Kidney tubule cell (primary cell): ENCODE data around the gene RAB11FIP3.
"Not testable (repeated sequence)": the region's sequence is repeated elsewhere in the genome, so short reads cannot be mapped to it uniquely, and the experiment has no call there.

ENCODE experiments used
- DNase-seq: peaks from one replicate; pipeline ENCODE4 v3.0.0-alpha.2; 2018; ENCODE audit warnings: low spot score

Gene RAB11FIP3

GRCh38 chr16:494676-495075 is 69.2 kb downstream of the RAB11FIP3 start:
- DNase-seq, result not testable (repeated sequence)

GRCh38 chr16:495127-495748 is 69.8 kb downstream of the RAB11FIP3 start:
- DNase-seq, result peak; percentile 56

- DNase-seq, result no peak
These were observed 70.8 kb downstream of the RAB11FIP3 start for GRCh38 chr16:496097-496886.

- no peak for DNase-seq
These were observed 71.8 kb downstream of the RAB11FIP3 start for GRCh38 chr16:497258-497657.

- no peak for DNase-seq
These were observed 74.5 kb downstream of the RAB11FIP3 start for GRCh38 chr16:499924-500323.

- no peak for DNase-seq
These were observed 75.3 kb downstream of the RAB11FIP3 start for GRCh38 chr16:500709-501108.

GRCh38 chr16:502179-502943 is 76.9 kb downstream of the RAB11FIP3 start:
- no peak for DNase-seq

- no peak for DNase-seq
These were observed 78.0 kb downstream of the RAB11FIP3 start for GRCh38 chr16:503150-504071.

- no peak for DNase-seq
These were observed 80.2 kb downstream of the RAB11FIP3 start for GRCh38 chr16:505479-506245.

GRCh38 chr16:506246-506546 is 80.7 kb downstream of the RAB11FIP3 start:
- no peak for DNase-seq

- not testable (repeated sequence) for DNase-seq
These were observed 82.1 kb downstream of the RAB11FIP3 start for GRCh38 chr16:507527-507926.

GRCh38 chr16:507996-508395 is 82.5 kb downstream of the RAB11FIP3 start:
- DNase-seq, result no peak

- DNase-seq, result no peak
These were observed 83.7 kb downstream of the RAB11FIP3 start for GRCh38 chr16:508884-509736.

- DNase-seq, result no peak
These were observed 84.8 kb downstream of the RAB11FIP3 start for GRCh38 chr16:510066-510825.

GRCh38 chr16:512802-513201 is 87.4 kb downstream of the RAB11FIP3 start:
- no peak for DNase-seq

- DNase-seq, result no peak
These were observed 88.5 kb downstream of the RAB11FIP3 start for GRCh38 chr16:513950-514349.

- no peak for DNase-seq
These were observed 89.9 kb downstream of the RAB11FIP3 start for GRCh38 chr16:515175-515938.

GRCh38 chr16:515939-516226 is 90.4 kb downstream of the RAB11FIP3 start:
- DNase-seq, result no peak

GRCh38 chr16:516301-516700 is 90.9 kb downstream of the RAB11FIP3 start:
- DNase-seq, result no peak
